ENCODE results near the gene GSG1. TPM values are rescaled to one million over a fixed set of nuclear protein-coding genes. Genes with fewer than 3 reads are reported as not detected.

GSG1 gene
- total RNA-seq, 1 experiment from 2014 or later: not detected

- TF ChIP-seq ZNF274 (IDR thresholded peaks at IDR 0.05; ENCODE audit: low read depth, low read length) (no peak), ATF3 (IDR thresholded peaks at IDR 0.05) (no peak)
These were observed 36.1 kb downstream of the GSG1 start (continued) for GRCh38 chr12:13067322-13067721.

- ChIA-PET RAD21 (ENCODE audit: low non-redundant PET in 1 of 2, low total read pairs in 2 of 2, uncharacterized antibody in 2 of 2, unreplicated experiment in 2 of 2) (no interaction called here), POLR2A (interaction anchor here (1.1 kb wide), 1 partner anchor 23 kb away, joined by 3 read pairs; the partner anchor contains the start of gene FAM234B), CTCF (no interaction called here)
- H3K79me2 ChIP-seq (ENCODE audit: insufficient read depth, low read length): no peaks in the 10 kb centered on the region
- no peak overlapping the region for H3K4me3 ChIP-seq (replicated peaks in 1 of 2; ENCODE audit: low read depth in 1 of 2, low read length in 2 of 2)
- intact Hi-C loops (cut with micrococcal nuclease): no loop called here
- no peak overlapping the region for H2AFZ ChIP-seq (ENCODE audit: low read depth, low read length, poor library complexity, severe bottlenecking)
- H3K27ac ChIP-seq (ENCODE audit: low read depth, low read length): no peak overlapping the region
- no peak for ATAC-seq
- no peaks in the 10 kb centered on the region for H3K27me3 ChIP-seq (ENCODE audit: insufficient read depth, low read length)
- no peaks in the 10 kb centered on the region for H3K4me1 ChIP-seq (ENCODE audit: control insufficient read depth in 1 of 2, insufficient read depth in 2 of 2, low read length in 2 of 2)
- no peak for TF ChIP-seq CEBPB (IDR thresholded peaks at IDR 0.05; ENCODE audit: low read depth)
- TF ChIP-seq CBX3 (IDR thresholded peaks at IDR 0.05; ENCODE audit: low read depth): no peak
- no peak for TF ChIP-seq ELF1 (IDR thresholded peaks at IDR 0.05; ENCODE audit: borderline replicate concordance, low read depth)
- TF ChIP-seq FOSL1 (IDR thresholded peaks at IDR 0.05; ENCODE audit: low read depth): no peak
- TF ChIP-seq ZBTB33 (IDR thresholded peaks at IDR 0.05; ENCODE audit: extremely low read depth, insufficient replicate concordance, low read length): no peak
- no peak for TF ChIP-seq EZH2phosphoT487 (IDR thresholded peaks at IDR 0.05; ENCODE audit: borderline replicate concordance)
- BruUV-seq (replicated peaks): no TSS peak
- no peak overlapping the region for H3K4me2 ChIP-seq (ENCODE audit: low read length)
- no peaks in the 10 kb centered on the region for H3K9me3 ChIP-seq (ENCODE audit: control insufficient read depth in 1 of 2, insufficient read depth in 1 of 2, low read depth in 1 of 2, low read length in 2 of 2)
- H3K9ac ChIP-seq (ENCODE audit: low read length): no peak overlapping the region
- peaks cover 4 to 15% of the 10 kb centered on the region in 2 experiments; a peak in 3 of 4 replicates for H3K36me3 ChIP-seq (ENCODE audit: control insufficient read depth in 1 of 2, insufficient read depth in 2 of 2, low read length in 2 of 2)
- H3K9me2 ChIP-seq (ENCODE audit: insufficient read depth): no peaks in the 10 kb centered on the region
- no peaks in the 10 kb centered on the region for H4K20me1 ChIP-seq (ENCODE audit: insufficient read depth)
- no peak for DNase-seq (ENCODE audit: low read depth, low spot score)
These were observed 37.0 kb downstream of the GSG1 start for GRCh38 chr12:13066459-13066858.
